ENCODE data around the gene CMTM8.

DNA sequence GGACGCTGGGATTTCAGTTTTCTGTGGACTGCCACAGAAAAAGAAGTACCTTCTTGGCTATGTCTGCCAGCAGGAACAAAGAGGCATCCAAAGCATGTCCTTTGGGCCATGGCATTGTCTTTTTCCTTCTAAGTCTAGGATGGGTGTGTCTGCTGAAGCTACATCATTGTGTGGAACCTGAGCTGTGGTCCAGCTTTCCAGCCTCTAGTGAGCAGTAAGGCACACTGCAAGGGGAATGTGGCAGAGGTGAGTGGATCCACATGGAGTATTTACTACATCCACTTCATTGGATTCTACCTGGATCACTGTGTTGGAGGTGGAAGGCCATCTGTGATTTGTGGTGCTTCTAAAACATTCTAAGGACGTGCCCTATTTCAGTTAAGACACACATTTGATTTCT is 23.7 kb downstream of the CMTM8 start:
- TF ChIP-seq, protein P1, sequence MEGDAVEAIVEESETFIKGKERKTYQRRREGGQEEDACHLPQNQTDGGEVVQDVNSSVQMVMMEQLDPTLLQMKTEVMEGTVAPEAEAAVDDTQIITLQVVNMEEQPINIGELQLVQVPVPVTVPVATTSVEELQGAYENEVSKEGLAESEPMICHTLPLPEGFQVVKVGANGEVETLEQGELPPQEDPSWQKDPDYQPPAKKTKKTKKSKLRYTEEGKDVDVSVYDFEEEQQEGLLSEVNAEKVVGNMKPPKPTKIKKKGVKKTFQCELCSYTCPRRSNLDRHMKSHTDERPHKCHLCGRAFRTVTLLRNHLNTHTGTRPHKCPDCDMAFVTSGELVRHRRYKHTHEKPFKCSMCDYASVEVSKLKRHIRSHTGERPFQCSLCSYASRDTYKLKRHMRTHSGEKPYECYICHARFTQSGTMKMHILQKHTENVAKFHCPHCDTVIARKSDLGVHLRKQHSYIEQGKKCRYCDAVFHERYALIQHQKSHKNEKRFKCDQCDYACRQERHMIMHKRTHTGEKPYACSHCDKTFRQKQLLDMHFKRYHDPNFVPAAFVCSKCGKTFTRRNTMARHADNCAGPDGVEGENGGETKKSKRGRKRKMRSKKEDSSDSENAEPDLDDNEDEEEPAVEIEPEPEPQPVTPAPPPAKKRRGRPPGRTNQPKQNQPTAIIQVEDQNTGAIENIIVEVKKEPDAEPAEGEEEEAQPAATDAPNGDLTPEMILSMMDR (IDR thresholded peaks at IDR 0.05; ENCODE audit: low read depth, low read length): no peak
- no peak for TF ChIP-seq EZH2phosphoT487 (IDR thresholded peaks at IDR 0.05; ENCODE audit: low read depth)

Measured in OCI-LY3 (cell line).